ENCODE results near the gene SKOR2.

The SKOR2 gene

DNA sequence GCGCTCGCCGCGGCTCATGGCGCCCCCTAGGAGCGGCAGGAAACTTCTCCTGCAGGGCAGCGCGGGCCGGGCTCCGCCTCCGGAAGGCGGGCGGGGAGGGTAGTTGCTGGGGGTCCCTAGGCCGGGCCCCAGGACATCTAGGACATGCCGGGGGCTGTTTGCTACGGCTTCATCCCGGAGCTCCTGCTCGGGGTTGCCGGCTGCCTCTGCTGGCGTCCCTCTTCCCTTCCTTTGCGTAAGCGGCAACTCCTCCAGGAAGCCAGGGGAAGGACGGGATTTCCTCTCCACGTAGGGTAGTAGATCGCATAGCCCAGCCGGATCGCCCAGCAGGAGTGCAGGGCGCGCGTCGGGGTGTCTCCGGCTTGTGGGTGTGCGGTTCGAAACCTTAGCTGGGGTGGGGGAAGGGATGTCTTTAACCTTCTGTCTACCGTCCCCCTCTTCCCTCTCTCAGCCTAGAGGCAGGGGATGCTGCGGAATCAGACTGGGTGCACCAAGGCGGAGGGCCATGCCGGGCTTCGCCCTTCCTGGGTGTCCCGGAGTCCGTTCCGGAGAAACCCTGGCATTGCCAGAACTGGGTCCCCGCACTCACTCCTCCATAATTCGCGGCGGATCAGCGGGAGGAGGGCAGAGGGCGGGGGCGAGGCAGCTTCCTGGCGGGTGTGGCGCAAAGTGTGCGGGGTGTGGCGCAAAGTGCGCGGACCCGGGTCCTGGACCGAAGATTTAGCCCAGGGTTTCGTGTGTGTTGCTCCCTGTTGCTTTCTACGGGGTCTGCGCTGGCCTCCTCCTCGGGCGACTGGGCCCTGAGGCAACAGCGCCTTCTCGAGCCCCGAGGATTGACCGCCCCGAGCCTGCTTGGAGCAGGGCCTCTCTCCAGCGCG lies 12.2 kb upstream of the SKOR2 start:
- no peak for DNase-seq (ENCODE audit: low read depth)
- TF ChIP-seq, protein P1, sequence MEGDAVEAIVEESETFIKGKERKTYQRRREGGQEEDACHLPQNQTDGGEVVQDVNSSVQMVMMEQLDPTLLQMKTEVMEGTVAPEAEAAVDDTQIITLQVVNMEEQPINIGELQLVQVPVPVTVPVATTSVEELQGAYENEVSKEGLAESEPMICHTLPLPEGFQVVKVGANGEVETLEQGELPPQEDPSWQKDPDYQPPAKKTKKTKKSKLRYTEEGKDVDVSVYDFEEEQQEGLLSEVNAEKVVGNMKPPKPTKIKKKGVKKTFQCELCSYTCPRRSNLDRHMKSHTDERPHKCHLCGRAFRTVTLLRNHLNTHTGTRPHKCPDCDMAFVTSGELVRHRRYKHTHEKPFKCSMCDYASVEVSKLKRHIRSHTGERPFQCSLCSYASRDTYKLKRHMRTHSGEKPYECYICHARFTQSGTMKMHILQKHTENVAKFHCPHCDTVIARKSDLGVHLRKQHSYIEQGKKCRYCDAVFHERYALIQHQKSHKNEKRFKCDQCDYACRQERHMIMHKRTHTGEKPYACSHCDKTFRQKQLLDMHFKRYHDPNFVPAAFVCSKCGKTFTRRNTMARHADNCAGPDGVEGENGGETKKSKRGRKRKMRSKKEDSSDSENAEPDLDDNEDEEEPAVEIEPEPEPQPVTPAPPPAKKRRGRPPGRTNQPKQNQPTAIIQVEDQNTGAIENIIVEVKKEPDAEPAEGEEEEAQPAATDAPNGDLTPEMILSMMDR (IDR thresholded peaks at IDR 0.05; ENCODE audit: insufficient read depth, low read depth, low read length, missing control alignments), result no peak
- H3K4me3 ChIP-seq (ENCODE audit: low read depth, low read length), result no peak overlapping the region

- TF ChIP-seq, protein P1 (IDR thresholded peaks at IDR 0.05; ENCODE audit: insufficient read depth, low read depth, low read length, missing control alignments), result no peak
- H3K4me3 ChIP-seq (ENCODE audit: low read depth, low read length), result no peak overlapping the region
Observed at GRCh38 chr18:47263150-47263429, 11.6 kb upstream of the SKOR2 start.

DNA sequence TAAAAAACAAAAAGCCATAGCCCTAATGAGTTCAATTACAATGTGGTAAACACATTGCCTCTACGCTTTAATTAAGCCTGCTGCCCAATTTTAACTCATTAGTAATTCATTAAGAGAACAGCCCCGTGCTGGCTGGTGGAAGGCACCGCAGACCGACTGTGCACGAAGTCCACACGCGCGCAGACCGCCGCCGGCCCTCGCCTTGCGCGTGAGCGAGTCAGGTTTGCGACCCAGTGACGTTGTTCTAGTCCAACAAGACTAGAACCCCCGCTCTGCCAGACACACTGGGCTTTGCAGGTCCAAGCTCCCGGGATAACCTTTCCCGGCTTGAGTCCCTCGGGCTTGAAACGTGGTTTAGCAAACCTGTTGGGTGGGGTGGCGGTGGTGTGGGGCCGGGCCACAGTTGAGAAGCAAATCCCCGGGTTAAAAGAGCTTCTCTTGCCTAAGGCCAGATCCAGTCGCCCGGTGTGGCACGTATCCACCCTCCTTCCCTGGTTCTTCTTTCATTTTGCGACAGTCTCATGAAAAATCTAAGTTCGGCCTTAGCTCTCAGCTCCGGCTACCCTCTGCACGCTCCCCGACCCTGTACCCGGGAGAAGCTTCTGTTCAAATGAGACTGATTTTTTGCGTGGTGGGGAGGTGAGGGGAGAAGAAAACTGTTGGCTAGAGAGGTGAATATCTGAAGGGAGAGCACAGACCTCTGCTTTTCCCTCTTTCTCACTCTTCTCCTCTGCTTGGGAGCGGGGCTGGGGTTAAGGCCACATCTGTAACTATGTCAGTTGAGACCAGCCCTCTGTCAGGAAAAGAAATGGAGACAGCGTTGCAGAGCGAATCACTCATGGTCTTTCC lies 11.1 kb upstream of the SKOR2 start:
- no peak overlapping the region for H3K4me3 ChIP-seq (ENCODE audit: low read depth, low read length)
- no peak for DNase-seq (ENCODE audit: low read depth)
- TF ChIP-seq, protein P1 (IDR thresholded peaks at IDR 0.05; ENCODE audit: insufficient read depth, low read depth, low read length, missing control alignments), result no peak

More at GRCh38 chr18:47263150-47263429, 11.6 kb upstream of the SKOR2 start:
- no peak for DNase-seq (ENCODE audit: low read depth)

DNA sequence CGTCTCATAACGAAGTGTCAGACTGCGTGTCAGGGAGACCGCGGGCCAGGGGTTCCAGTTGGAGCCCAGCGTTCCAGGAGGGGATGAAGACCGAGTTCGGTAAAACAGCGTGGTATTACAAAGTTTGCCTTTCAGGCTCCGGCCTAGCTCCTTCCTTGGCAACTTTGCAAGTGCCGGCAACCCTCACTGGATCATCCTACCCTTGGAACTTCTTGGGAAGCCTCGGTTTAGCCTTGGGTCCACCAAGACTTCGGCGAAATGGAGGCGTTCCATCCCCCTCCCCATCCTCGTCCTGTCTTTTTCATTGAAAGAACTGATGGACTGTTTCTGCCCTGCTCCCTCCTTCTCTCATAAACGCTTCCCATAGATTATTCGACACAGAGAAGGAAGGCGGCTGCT lies 10.4 kb upstream of the SKOR2 start:
- no peak for DNase-seq (ENCODE audit: low read depth)
- H3K4me3 ChIP-seq (ENCODE audit: low read depth, low read length), result no peak overlapping the region
- TF ChIP-seq, protein P1 (IDR thresholded peaks at IDR 0.05; ENCODE audit: insufficient read depth, low read depth, low read length, missing control alignments), result no peak

DNA sequence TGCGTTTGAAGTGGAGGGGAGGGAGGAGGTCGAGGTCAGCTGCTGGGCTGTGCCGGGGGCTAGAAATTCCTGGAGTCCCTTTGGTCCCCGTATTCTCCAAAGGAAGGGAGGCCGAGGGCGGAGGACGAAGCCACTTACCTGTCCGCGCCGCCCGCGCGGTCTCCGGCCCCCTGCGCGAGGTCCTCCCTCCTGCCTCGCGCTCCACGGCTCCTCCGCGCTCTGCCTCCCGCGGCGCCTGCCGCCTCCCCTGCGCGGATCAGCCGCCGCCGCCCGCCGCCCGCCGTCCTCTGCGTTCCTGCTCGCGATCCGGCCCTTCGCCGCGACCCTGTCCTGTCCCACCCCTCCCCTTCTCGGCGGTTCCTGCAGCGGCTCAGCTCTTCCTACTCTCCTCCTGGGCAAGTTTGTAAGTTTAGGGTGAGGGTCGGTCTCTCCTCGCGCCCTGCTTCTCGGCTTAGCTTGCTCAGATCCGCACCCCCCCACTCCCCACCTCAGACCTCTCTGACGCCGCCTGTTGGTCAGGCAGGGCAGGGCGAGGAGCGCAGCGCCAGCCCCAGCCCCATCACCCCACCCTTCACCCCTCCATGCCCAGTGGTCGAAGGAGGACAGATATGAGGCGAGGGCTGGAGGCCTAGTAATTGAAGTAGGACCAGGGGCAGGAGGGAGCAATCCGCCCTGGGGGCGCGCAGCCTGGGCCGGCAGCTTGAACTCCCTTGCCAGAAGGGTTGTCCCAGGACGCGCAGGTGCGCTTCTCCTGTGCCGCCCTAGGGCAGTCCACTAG lies 9.7 kb upstream of the SKOR2 start:
- no peak overlapping the region for H3K4me3 ChIP-seq (ENCODE audit: low read depth, low read length)
- DNase-seq (ENCODE audit: low read depth), result no peak
- TF ChIP-seq, protein P1 (IDR thresholded peaks at IDR 0.05; ENCODE audit: insufficient read depth, low read depth, low read length, missing control alignments), result no peak

GRCh38 chr18:47260120-47260923 lies 8.9 kb upstream of the SKOR2 start:
- TF ChIP-seq, protein P1 (IDR thresholded peaks at IDR 0.05; ENCODE audit: insufficient read depth, low read depth, low read length, missing control alignments), result no peak
- peak; percentile 14 for DNase-seq (ENCODE audit: low read depth)
- no peak overlapping the region for H3K4me3 ChIP-seq (ENCODE audit: low read depth, low read length)
